AG04449 (cell line): ENCODE measurements around the gene NME7.

Experiments used
- CTCF ChIA-PET: fragments of 350-600 bp; formaldehyde crosslinking; extraction: SDS; loops from one replicate; lab custom pipeline; 2021; ENCODE audit warnings: antibody characterized with exemption; lab: Yijun Ruan, JAX
- POLR2A ChIA-PET: fragments of 400-600, 350-600 bp; formaldehyde crosslinking; extraction: SDS; loops from one replicate; lab custom pipeline; 2020; ENCODE audit warnings: antibody characterized with exemption, inconsistent platforms; lab: Yijun Ruan, JAX
- DNase-seq: peaks from one replicate; pipeline ENCODE4 v3.0.0-alpha.2; 2010; ENCODE audit warnings: low read depth, low spot score
- H3K4me3 ChIP-seq: 2 replicates; pipeline ENCODE4 v1.5.1; 2011; ENCODE audit warnings: low read depth, mild to moderate bottlenecking, control low read depth, low read length
- TF ChIP-seq, protein P1 (sequence below): IDR thresholded peaks from one replicate; pipeline ENCODE4 v1.5.1; 2011; ENCODE audit warnings: mild to moderate bottlenecking, moderate library complexity, low read length, control low read depth, inconsistent platforms; ENCODE audit not compliant: insufficient read depth; ENCODE audit errors: missing control alignments

Gene NME7

DNA sequence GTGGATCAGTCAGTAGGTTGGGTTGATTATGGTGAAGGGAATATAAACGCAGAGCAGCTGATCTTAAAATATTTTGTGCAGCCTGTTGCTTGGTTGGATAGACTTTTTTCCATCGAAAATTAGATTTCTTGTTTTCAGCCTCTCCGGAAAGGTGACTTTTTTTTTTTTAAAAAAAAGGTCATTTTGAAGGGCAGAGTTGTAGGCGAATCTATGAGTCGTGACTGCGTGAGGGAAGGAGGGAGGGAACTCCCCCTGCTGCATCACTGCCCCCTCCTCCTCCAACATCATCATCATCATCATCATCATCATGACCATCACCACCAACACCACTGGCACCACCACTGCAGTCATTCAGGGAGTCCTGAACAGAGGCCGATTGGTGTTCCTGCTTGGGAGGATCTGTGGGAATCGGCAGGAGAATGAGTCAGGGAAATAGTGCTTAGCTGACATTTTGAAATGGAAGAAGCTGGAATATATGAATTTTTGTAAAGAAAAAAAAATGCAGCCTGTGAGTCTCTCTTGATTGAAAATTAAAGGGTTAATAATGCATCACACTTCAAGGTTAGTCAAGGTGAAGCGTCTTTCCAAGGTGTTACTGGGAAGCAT, 259.9 kb downstream of the NME7 start:
- ChIA-PET CTCF (interaction anchor here (0.9 to 1.9 kb wide), 5 partner anchors 12 to 241 kb away, joined by 3 to 12 read pairs (median 4); no protein-coding TSS in a partner anchor), POLR2A (interaction anchor here (1.0 kb wide), 1 partner anchor 34 kb away, joined by 3 read pairs; no protein-coding TSS in a partner anchor)
- no peak for DNase-seq
- peak overlapping the region; percentile 86 for H3K4me3 ChIP-seq
- TF ChIP-seq, protein P1, sequence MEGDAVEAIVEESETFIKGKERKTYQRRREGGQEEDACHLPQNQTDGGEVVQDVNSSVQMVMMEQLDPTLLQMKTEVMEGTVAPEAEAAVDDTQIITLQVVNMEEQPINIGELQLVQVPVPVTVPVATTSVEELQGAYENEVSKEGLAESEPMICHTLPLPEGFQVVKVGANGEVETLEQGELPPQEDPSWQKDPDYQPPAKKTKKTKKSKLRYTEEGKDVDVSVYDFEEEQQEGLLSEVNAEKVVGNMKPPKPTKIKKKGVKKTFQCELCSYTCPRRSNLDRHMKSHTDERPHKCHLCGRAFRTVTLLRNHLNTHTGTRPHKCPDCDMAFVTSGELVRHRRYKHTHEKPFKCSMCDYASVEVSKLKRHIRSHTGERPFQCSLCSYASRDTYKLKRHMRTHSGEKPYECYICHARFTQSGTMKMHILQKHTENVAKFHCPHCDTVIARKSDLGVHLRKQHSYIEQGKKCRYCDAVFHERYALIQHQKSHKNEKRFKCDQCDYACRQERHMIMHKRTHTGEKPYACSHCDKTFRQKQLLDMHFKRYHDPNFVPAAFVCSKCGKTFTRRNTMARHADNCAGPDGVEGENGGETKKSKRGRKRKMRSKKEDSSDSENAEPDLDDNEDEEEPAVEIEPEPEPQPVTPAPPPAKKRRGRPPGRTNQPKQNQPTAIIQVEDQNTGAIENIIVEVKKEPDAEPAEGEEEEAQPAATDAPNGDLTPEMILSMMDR, result no peak

DNA sequence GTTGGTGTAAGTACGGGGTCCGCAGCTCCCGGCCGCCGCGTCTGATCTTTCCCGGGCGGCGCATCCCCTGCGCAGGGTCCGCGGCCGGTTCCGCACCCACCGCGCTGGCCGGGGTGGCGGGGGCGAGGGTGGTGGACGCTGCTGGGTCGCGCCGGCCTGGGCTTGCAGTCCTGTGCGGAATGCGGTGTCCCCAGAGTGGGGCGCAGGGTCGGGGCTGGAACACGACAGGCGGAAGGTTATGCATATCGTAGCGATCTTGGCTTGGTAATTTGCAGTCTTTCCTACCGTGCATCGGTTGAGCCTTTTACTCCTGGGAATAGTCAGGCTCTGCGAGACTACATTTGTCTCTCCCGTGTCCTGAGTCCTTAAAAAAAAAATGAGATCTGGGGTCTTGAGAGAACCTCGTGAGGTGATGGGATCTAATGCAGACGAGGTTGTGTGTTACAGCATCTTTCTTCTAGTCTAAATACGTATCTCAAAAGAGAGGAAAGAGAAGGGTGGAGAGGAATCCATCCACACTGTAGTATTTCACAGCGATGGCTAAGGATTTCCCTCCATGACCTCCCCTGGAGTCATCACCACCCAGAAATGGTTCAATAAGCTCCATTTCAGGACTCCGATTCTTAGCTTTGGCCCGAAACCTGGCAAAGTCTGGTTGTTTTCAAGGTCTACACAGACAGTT, 260.5 kb downstream of the NME7 start:
- DNase-seq, result no peak
- TF ChIP-seq, protein P1, result no peak
- ChIA-PET POLR2A (interaction anchor here (1.0 kb wide), 1 partner anchor 35 kb away, joined by 3 read pairs; no protein-coding TSS in a partner anchor), CTCF (interaction anchor here (0.6 to 1.9 kb wide), 5 partner anchors 9 to 240 kb away, joined by 3 to 8 read pairs (median 3); no protein-coding TSS in a partner anchor)
- H3K4me3 ChIP-seq, result peak overlapping the region; percentile 86

DNA sequence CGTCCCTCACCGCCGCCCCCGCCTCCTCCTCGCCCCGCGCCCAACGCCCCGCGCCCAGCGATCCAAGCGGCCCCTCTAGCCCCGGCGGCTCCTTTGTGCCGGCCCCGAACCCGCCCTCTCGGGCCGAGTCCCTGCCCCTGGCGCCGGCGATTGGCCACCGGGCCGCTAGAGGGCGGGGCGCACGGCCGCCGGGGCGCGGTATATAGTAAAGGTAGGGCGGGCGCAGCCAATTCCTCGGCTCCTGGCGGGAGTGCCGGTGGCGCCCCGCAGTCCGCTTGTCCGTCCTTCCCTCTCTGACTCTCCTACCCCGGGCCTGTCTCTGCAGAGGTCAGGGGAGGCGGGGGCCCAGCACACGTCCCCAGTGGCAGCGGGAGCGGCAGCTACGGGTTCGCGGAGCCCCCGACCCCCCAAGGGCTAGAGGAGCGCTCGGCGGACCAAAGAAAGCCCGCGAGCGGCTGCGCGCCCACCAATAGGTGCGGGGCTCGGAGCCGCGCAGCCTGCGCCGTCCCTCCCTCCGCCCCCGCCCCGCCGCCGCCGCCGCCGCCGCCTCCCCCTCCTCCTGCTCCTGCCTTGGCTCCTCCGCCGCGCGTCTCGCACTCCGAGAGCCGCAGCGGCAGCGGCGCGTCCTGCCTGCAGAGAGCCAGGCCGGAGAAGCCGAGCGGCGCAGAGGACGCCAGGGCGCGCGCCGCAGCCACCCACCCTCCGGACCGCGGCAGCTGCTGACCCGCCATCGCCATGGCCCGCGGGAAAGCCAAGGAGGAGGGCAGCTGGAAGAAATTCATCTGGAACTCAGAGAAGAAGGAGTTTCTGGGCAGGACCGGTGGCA, 261.3 kb downstream of the NME7 start, which contains the start of gene ATP1B1:
Gene ATP1B1 (plus strand): TSS at position 596 of the 826 bp plus-strand sequence. CDS start 140 bp downstream, at position 736.
- no peak for DNase-seq
- peak within 1 kb of the TSS; percentile 86 for H3K4me3 ChIP-seq
- POLR2A ChIA-PET, result no interaction called here
- CTCF ChIA-PET, result interaction anchor here (0.6 to 1.3 kb wide), 3 partner anchors 10 to 764 kb away, joined by 3 read pairs; no protein-coding TSS in a partner anchor
- TF ChIP-seq, protein P1, result peak; percentile 50

DNA sequence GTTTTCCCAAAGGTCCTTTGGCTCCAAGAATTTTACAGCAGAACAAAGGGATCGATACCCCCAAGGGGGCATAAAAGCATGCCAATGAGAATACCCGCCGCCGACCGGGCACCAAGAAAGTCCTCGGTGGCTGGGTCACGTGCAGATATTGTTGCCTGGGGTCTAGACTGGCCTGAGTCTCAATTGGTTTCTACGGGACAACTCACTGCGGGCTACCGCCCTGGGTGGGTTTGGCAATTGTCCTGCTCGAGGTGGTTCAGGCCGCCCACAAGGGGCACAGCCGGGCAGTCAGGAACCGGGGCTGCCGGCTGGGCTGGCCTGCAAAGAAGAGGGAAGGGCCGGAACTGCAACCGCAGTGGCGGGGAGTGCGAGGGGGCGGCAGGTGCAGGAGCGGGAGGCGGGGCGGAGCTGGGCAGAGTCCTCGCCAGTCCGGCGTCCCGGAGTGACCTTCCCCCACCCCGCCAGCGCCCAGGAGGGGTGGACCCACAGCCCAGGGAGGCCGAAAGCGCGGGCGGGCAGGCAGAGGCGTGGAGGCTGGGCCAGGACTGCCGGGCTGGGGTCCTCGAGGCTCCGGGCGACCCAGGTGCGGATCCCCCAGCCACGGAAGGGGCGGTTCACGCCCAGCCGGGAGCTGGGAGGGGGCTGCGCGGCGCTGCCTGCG, 262.0 kb downstream of the NME7 start:
- peak overlapping the region; percentile 86 for H3K4me3 ChIP-seq
- POLR2A ChIA-PET, result no interaction called here

DNA sequence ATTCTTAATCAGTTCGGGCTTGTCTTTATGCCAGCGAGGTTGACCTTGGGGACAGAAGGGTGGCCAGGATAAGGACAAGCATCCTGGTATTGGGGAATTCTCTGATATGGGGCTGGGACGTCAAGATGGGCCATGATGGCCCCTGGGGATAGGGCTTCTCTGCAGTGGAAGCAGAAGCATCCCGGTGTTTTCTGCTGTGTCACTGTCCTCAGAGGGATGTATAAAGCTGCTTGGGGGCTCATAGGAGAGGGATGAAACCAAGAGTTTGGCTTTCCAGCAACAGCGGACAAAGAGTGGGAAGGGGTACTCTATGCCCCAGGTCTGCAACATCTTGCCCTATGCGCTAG, 262.5 kb downstream of the NME7 start:
- ChIA-PET POLR2A (no interaction called here), CTCF (interaction anchor here (0.8 to 1.1 kb wide), 2 partner anchors 9 to 242 kb away, joined by 3 read pairs; no protein-coding TSS in a partner anchor)
- no peak overlapping the region for H3K4me3 ChIP-seq
- TF ChIP-seq, protein P1, result no peak
- DNase-seq, result no peak

More for the DNA sequence above, 262.0 kb downstream of the NME7 start:
- CTCF ChIA-PET, result interaction anchor here (0.8 to 1.1 kb wide), 2 partner anchors 10 to 763 kb away, joined by 3 read pairs; no protein-coding TSS in a partner anchor
- DNase-seq, result no peak
- TF ChIP-seq, protein P1, result no peak
